Central memory CD8-positive, alpha-beta T cell (primary cell): ENCODE measurements around the gene WDR1.

Source experiments
- ATAC-seq: fragments of 150-1000 bp; cut with Tn5 transposase; replicated peaks from 2 replicates; pipeline ENCODE4 v1.10.0; 2022; ENCODE audit warnings: mild to moderate bottlenecking, moderate FRiP score, moderate number of reproducible peaks; ENCODE audit not compliant: poor library complexity, severe bottlenecking; ENCODE audit errors: extremely low read depth
- DNase-seq, 2 donors: peaks; one replicate each; pipeline ENCODE4 v3.0.0; 2021; ENCODE audit warnings: low spot score in 2 of 2
- H3K27ac Mint-ChIP-seq: one replicate; pipeline ENCODE4 v1.8.0; 2022; ENCODE audit warnings: low read depth, mild to moderate bottlenecking, moderate library complexity, mixed read lengths
- H3K27me3 Mint-ChIP-seq: one replicate; pipeline ENCODE4 v1.8.0; 2022; ENCODE audit warnings: mixed read lengths
- H3K36me3 Mint-ChIP-seq: one replicate; pipeline ENCODE4 v1.8.0; 2022; ENCODE audit warnings: mild to moderate bottlenecking, moderate library complexity, mixed read lengths; ENCODE audit not compliant: insufficient read depth
- H3K4me1 Mint-ChIP-seq: one replicate; pipeline ENCODE4 v1.8.0; 2022; ENCODE audit warnings: mixed read lengths
- H3K4me3 Mint-ChIP-seq: one replicate; pipeline ENCODE4 v1.8.0; 2022; ENCODE audit warnings: mild to moderate bottlenecking, moderate library complexity, mixed read lengths
- H3K9me3 Mint-ChIP-seq: one replicate; pipeline ENCODE4 v1.8.0; 2022; ENCODE audit warnings: mixed read lengths

Gene WDR1

DNA sequence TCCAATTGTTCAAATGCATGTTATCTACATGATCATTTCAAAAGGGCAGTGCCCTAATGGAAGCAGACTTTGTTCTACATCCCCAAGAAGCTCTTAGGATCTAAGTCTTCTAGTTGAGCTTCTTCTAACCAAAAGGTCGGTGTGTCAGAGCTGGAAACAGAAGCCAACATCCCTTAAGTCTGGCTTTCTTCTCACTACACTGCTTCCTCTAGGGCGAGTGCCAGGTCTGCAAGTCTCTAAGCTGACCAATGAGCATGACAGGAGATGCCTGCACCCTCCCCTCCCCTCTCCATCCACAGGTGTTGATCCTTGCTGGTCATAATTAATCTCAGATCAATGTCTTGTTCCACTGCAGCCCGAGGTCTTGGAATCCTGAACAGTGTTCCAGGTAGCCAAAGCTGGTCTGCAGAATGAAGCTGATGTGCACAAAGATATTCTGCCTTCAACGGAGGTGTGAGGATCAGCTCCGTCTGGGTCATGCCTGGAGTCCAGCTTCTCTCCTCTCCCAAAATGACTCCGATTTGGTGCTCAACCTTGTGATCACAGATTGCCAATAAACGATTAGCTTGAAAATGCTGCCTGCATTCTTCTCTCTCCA is 44.1 kb downstream of the WDR1 start:
- peaks cover 38% of the 10 kb centered on the region for H3K36me3 Mint-ChIP-seq
- ATAC-seq (no peak), DNase-seq (no peak)
- H3K27ac Mint-ChIP-seq = peak overlapping the region; percentile 71
- H3K4me3 Mint-ChIP-seq = no peak overlapping the region
- H3K9me3 Mint-ChIP-seq = no peaks in the 10 kb centered on the region
- H3K27me3 Mint-ChIP-seq = no peaks in the 10 kb centered on the region
- peaks cover 5% of the 10 kb centered on the region for H3K4me1 Mint-ChIP-seq

DNA sequence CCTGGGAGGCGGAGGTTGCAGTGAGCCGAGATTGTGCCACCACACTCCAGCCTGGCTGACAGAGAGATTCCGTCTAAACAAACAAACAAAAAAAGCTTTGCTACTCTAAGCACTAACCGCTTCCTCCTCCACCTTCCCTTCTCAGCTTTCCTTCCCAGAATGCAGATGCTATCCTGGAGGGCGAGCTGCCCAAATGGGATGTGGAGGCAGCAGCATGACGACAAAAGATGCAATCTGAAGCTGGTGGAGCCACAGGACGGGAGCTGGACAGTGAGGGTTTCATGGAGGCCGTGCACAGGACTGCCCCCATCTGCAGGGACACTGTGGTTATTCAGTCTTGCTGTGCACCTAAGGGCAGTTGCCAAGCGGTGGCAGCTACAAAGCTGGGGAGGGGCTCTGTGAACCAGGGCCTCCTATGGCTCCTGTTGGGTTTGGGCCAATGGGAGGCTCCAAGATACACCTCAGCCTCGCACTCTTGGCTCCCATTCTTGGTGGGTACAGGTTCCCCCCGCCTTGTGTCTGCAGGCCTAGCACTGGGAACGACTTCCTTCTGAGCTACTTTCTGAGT is 47.4 kb downstream of the WDR1 start:
- Mint-ChIP-seq H3K9me3 (no peaks in the 10 kb centered on the region), H3K36me3 (peaks cover 24% of the 10 kb centered on the region), H3K4me1 (peaks cover 5% of the 10 kb centered on the region), H3K4me3 (no peak overlapping the region), H3K27me3 (no peaks in the 10 kb centered on the region), H3K27ac (no peak overlapping the region)
- ATAC-seq = no peak
- DNase-seq = no peak

DNA sequence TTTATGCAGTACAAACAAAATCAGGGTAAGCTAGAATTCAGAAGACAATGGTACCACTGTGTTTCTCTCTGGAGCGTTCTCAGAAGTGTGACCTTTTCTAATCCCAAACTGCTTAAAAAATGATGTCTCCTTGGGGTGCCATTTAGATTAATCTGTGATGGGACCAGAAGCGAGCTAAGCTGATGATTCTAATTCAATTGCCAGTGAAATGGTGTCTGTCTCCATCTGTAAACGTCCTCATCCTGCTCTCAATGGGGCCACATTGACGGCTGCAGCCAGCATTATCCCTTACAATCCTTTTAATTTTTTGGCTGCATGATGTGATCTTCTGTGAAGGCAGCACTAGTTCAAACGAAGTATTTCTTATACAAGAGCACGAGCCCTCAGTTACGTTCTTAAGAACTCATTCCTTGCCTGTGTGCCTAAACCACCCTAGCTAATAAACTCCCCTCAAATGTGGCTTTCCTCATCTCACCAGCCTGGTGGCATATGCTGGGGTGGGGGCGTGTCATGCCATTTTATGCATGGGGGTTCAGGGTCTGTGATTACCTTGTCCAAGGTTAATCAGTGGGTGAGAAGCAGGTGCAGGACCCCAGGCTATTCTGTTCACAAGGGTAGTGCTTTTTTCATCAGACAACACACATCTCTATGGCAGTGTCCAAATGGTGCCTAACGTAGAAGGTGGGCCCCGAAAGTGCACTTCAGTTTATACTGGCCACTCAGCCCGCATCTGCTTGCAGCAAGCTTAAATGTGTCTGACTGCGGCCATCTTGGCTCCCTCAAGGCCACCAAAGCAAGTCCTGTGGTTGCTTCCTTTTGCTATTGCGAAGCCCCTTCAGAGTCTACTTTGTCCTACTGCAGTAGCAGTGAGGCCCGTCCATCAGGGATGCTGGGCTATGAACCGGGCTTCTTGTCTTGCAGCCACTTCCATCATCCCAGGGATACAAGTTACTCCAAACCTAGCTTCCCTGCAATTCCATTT is 49.6 kb downstream of the WDR1 start:
- Mint-ChIP-seq H3K9me3 (no peaks in the 10 kb centered on the region), H3K36me3 (peaks cover 30% of the 10 kb centered on the region), H3K4me3 (no peak overlapping the region), H3K27ac (no peak overlapping the region), H3K27me3 (no peaks in the 10 kb centered on the region), H3K4me1 (peaks cover 5% of the 10 kb centered on the region)
- ATAC-seq (no peak), DNase-seq (no peak)

DNA sequence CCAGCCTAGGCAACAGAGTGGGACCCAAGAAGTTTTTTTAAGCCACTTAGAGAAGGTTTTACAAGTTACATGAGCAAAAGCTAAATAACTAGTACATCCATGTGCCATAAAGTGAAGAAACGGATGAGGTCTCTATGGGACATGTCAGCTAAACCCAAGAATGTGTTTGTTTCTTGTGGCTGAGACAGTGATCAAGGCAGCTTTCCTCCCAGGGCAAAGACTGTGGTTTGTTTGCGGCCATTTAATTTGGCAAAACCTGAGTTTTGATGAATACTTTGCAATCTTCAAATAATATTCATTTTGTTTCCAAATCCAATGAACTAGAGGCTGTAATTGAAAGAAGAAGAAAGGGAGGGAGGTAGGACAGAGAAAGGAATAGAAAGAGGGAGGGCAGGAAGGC is 50.4 kb downstream of the WDR1 start:
- ATAC-seq (no peak), DNase-seq (no peak)
- H3K36me3 Mint-ChIP-seq = peaks cover 30% of the 10 kb centered on the region
- H3K4me3 Mint-ChIP-seq = no peak overlapping the region
- peaks cover 5% of the 10 kb centered on the region for H3K4me1 Mint-ChIP-seq
- H3K27ac Mint-ChIP-seq = no peak overlapping the region
- H3K27me3 Mint-ChIP-seq = no peaks in the 10 kb centered on the region
- no peaks in the 10 kb centered on the region for H3K9me3 Mint-ChIP-seq

DNA sequence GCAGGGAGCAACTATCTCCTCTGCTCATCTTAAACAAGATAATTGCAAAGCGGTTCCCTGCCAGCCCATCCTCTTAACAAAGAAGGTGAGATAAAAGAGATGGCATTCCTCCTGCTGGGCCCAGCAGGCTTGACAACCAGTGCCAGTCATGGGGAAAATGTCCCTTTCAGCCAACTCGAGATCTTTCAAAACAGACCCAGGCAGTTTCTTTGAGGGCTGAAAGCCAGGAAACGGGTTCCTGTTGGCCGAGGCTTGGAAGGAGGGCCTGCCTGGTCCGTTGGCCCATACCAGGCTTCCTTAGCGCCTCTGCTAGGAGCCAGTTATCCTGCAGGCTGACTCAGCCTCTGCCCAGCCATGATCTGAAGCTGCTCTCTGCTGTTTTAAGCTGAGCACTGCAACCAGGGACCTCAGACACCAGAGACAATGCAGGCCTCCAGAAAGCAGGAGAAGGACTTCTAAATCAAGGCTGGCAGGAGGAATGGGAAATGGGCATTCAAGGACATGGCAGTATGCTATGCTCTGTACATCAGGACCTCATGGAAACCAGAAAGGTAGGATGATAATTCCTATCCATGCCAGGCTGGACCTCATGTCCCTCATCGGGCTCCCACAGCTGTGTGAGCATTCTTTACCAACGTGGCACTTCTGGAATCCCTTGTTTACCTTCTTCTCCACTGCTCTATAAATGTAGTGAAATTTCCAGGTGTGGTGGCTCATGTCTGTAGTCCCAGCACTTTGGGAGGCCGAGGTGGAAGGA is 52.9 kb downstream of the WDR1 start:
- Mint-ChIP-seq H3K9me3 (no peaks in the 10 kb centered on the region), H3K4me3 (no peak overlapping the region), H3K27ac (no peak overlapping the region), H3K27me3 (no peaks in the 10 kb centered on the region), H3K36me3 (peaks cover 28% of the 10 kb centered on the region), H3K4me1 (no peaks in the 10 kb centered on the region)
- no peak for DNase-seq
- ATAC-seq = no peak

DNA sequence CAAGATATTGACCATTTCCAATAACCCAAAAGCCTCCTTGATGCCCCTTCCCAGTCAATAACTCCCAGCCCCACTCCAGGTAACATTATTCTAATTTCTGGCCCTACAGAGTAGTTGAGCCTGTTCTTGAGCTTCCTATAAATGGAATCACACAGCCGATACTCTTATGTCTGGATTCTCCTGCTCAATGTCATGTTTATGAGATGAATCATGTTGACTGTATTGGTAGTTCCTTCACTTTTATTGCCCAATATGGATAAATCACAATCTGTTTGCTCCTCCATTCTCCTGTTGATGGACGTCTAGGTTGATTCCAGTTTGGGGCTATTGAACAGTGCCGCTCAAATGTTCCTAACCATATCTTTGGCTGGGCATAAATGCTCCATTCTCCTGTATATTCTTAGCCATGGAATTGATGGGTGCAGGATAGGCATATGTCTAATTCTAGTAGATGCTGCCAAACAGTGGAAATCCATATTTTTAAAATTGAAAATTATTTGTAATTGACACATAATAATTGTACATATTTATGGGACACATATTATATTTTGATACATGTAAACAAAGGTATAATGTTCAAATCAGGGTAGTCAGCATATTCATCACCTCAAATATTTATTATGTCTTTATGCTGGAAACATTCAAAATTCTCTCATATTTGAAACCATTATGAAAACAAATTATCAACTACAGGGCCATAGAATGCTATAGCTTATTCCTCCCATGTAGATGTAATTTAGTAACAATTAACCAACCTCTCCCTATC is 54.8 kb downstream of the WDR1 start:
- H3K4me3 Mint-ChIP-seq = no peak overlapping the region
- no peak overlapping the region for H3K27ac Mint-ChIP-seq
- no peak for ATAC-seq
- no peak for DNase-seq
- H3K36me3 Mint-ChIP-seq = peaks cover 29% of the 10 kb centered on the region
- H3K27me3 Mint-ChIP-seq = no peaks in the 10 kb centered on the region
- no peaks in the 10 kb centered on the region for H3K9me3 Mint-ChIP-seq
- H3K4me1 Mint-ChIP-seq = no peaks in the 10 kb centered on the region

DNA sequence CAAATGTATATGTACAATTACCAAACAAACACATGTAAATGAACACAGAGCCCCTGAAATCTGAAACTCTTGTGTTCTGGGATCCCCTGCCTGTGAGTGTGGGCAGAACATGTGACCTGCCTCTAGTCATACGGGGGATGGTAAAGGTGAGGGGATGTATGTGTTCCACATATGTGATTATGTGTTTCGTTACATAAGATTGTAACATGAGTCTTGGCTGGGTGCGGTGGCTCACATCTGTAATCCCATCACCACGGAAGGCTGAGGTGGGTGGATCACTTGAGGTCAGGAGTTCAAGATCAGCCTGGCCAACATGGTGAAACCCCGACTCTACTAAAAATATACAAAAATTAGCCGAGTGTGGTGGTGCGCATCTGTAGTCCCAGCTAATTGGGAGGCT is 58.2 kb downstream of the WDR1 start:
- H3K27me3 Mint-ChIP-seq = no peaks in the 10 kb centered on the region
- no peak for ATAC-seq

DNA sequence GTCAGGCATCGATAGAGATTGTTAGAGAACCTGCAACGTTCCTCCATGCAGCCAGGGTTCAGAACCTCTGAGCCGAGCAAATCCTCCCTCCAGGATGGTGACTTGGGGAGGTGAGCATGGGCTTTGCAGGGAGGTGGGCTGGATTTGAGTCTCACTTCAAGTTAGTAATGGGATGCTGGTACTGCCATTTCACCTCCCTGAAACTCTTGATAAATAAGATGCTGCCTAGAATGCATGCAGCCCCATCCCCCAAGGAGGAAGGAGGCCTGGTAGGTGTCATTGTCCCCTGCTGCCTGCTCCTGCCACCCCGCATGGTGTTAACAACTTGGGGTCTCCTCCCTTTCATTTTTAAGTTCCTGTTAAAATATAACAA is 59.6 kb downstream of the WDR1 start:
- no peak for ATAC-seq
- Mint-ChIP-seq H3K27ac (no peak overlapping the region), H3K9me3 (no peaks in the 10 kb centered on the region), H3K36me3 (peaks cover 5% of the 10 kb centered on the region), H3K4me1 (peaks cover 5% of the 10 kb centered on the region), H3K27me3 (no peaks in the 10 kb centered on the region), H3K4me3 (no peak overlapping the region)
- no peak for DNase-seq

More for the DNA sequence above, 58.2 kb downstream of the WDR1 start:
- Mint-ChIP-seq H3K36me3 (peaks cover 11% of the 10 kb centered on the region), H3K4me3 (no peak overlapping the region), H3K27ac (no peak overlapping the region), H3K4me1 (no peaks in the 10 kb centered on the region), H3K9me3 (no peaks in the 10 kb centered on the region)
- no peak for DNase-seq

DNA sequence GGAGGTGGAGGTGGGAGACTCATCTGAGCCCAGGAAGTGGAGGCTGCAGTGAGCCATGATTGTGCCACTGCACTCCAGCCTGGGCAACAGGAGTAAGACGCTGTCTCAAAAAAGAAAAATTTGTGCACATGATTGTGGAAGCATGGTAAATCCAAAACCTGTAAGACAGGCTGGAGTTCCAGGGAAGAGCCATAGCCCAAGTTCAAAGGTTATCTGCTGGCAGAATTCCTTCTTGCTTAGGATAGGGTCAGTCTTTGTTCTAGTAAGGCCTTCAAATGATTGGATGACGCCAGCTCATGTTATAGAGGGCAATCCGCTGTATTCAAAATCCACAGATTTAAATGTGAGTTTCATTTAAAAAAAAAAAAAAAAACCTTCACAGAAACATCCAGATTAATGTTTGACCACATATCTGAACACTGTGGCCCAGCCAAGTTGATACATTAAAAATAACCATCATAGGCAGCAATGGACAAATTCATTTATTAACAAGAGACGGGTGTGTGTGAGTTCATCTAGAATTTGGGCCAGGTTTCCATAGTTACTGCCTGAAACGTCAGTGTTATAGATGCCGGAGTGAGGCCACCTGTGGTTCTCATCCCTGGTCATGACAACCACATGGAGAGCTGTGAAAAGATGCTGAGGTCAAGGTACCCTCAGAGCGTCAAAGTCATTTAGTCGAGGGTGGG is 60.1 kb downstream of the WDR1 start:
- peaks cover 5% of the 10 kb centered on the region for H3K36me3 Mint-ChIP-seq
- H3K9me3 Mint-ChIP-seq = no peaks in the 10 kb centered on the region
- no peak overlapping the region for H3K27ac Mint-ChIP-seq
- DNase-seq (no peak), ATAC-seq (no peak)
- no peaks in the 10 kb centered on the region for H3K27me3 Mint-ChIP-seq
- peaks cover 5% of the 10 kb centered on the region for H3K4me1 Mint-ChIP-seq
- no peak overlapping the region for H3K4me3 Mint-ChIP-seq

DNA sequence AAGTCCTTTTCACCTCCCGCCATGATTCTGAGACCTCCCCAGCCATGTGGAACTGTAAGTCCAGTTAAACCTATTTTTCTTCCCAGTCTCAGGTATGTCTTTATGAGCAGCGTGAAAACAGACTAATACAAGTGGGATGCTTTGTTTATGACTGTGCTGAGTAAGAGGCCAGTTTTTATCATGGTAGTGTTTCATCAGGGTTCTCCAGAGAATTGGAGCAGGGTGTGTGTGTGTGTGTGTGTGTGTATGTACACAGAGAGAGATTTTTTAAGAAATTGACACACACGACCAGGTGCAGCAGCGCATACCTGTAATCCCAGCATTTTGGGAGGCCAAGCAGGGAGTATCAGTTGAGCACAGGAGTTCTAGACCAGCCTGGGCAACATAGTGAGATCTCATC is 60.7 kb downstream of the WDR1 start:
- peaks cover 5% of the 10 kb centered on the region for H3K36me3 Mint-ChIP-seq
- H3K27me3 Mint-ChIP-seq = no peaks in the 10 kb centered on the region
- H3K4me1 Mint-ChIP-seq = peaks cover 5% of the 10 kb centered on the region
- H3K27ac Mint-ChIP-seq = no peak overlapping the region
- no peak for DNase-seq
- H3K4me3 Mint-ChIP-seq = no peak overlapping the region
- H3K9me3 Mint-ChIP-seq = no peaks in the 10 kb centered on the region
- ATAC-seq = no peak

DNA sequence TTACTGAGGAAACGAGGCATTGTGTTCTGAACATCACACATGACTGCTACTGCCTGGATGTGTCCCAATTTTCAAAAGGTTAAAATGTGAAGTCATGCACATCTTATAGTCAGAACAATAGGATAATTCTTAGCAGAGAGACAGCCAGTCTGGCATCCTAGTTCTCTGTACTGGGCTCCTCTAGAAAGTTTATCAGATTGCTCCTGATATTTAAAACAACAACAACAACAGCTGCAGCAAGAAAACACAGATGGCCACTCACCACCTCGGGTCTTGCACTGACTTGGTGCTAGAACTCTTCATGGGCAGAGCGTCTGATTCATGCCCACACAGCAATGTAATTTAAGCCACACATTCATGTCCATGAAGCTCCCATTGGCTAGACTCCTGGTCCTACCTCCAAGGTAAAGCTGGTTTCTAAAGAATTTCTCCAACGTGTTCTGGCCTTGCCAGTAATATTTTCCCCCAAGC is 62.0 kb downstream of the WDR1 start:
- no peak for ATAC-seq
- peaks cover 3% of the 10 kb centered on the region for H3K36me3 Mint-ChIP-seq
- H3K9me3 Mint-ChIP-seq = no peaks in the 10 kb centered on the region
- H3K27me3 Mint-ChIP-seq = no peaks in the 10 kb centered on the region
- H3K27ac Mint-ChIP-seq = no peak overlapping the region
- no peak for DNase-seq
- no peak overlapping the region for H3K4me3 Mint-ChIP-seq
- H3K4me1 Mint-ChIP-seq = peaks cover 5% of the 10 kb centered on the region
